Measurements from ENCODE around the gene BMP2K.

BMP2K gene

DNA sequence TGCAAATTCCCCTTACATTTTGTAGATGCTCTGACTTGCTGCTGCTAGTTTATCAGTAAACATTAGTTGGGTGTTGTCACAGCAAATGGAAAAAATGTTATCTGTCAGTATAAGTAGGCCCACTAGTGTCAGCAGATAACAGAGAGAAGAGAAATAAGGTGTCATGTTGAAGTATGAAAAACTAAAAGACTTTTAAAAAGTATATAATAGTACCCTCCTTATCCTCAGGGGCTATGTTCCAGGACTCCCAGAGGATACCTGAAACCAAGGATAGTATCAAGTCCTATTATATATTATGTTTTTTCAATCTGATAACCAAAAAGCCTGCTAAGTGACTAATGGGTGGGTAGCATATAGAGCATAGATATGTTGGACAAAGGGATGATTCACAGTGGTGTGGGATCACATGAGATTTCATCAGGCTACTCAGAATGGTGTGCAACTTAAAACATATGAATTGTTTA, 11.6 kb upstream of the BMP2K start:
- no peak overlapping the region for H3K27ac ChIP-seq
- TF ChIP-seq, protein P1, sequence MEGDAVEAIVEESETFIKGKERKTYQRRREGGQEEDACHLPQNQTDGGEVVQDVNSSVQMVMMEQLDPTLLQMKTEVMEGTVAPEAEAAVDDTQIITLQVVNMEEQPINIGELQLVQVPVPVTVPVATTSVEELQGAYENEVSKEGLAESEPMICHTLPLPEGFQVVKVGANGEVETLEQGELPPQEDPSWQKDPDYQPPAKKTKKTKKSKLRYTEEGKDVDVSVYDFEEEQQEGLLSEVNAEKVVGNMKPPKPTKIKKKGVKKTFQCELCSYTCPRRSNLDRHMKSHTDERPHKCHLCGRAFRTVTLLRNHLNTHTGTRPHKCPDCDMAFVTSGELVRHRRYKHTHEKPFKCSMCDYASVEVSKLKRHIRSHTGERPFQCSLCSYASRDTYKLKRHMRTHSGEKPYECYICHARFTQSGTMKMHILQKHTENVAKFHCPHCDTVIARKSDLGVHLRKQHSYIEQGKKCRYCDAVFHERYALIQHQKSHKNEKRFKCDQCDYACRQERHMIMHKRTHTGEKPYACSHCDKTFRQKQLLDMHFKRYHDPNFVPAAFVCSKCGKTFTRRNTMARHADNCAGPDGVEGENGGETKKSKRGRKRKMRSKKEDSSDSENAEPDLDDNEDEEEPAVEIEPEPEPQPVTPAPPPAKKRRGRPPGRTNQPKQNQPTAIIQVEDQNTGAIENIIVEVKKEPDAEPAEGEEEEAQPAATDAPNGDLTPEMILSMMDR (conservative IDR thresholded peaks at IDR 0.05): no peak

DNA sequence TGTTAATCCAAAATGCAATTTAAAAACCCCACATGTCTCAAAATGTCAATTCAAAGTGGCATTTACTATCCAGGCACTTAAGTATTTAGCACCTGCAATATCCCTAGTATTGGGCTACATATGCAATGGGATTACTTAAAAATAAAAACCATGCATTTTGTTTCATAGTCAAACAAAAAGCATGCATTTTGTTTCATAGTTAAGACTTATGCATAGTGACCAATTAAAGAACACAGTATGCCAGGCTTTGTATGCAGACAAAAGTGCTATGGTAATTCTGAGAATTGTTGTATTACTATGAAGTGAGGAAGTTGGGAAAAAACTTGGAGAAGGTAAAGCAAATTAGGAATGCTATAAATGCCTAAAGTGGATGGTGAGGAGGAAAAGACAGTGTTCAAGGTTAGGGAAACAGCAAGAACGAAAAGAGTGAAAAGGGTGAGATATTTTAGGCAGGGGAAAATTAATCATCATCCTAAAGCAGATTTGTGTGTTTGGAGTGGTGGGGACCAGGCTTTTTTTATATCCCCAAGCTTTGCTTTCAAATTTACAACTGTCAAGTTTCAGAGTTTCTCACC, 10.6 kb upstream of the BMP2K start:
- H3K27ac ChIP-seq: no peak overlapping the region
- TF ChIP-seq, protein P1 (conservative IDR thresholded peaks at IDR 0.05): no peak

DNA sequence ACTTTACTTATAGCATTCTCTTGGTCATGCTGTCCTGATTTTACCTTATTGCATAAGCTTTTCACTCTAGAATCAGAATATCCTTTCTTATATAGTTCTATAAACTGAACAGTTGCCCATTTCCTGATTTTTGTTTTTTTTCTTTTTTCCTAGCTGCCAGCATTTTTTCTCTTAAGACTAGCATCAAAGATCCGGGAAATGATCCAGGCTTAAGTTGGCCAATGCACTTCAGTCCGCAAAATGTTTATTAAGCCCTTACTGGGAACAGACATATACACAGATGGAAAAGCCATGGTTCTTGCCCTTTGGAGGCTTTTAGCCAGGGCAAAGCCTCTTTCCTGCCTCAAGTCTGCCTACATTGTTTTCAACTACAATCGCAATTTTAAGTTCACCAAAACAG, 10.1 kb upstream of the BMP2K start:
- H3K27ac ChIP-seq: no peak overlapping the region
- TF ChIP-seq, protein P1 (conservative IDR thresholded peaks at IDR 0.05): no peak

DNA sequence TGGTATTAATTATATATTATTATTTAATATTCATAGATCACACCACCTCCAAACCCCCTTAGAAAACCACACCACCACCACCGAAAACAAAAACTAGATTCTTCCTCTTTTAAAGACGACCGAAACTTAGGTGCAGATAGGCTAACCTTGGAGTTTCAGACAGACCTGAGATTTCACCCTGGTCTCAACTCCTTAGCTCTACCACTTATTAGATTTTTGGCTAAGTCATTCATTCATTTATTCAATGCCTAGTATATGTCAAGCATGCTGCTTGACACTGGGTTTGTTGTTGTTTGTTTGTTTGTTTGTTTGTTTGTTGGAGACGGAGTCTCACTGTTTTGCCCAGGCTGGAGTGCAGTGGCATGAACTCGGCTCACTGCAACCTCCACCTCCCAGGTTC, 9.5 kb upstream of the BMP2K start:
- H3K27ac ChIP-seq: no peak overlapping the region
- TF ChIP-seq, protein P1 (conservative IDR thresholded peaks at IDR 0.05): no peak

DNA sequence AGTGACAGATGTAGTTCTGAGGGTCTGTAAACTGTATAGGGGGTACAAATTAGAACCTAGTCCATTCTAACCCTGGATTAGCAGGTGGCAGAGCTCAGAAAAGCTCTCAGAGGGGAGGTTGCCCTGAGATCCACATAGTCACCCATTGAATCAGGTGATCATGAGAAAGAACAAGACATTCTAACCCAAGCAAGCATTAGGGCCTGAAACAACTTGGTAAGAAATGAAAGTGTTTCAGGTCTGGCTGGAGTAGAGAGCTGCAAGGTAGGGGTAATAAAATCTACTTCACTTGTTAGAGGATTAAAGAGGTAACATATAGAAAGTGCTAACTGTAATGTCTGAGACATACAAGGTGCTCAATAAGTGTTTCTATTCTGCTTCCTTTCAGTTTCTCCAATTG, 8.8 kb upstream of the BMP2K start:
- H3K27ac ChIP-seq: no peak overlapping the region

DNA sequence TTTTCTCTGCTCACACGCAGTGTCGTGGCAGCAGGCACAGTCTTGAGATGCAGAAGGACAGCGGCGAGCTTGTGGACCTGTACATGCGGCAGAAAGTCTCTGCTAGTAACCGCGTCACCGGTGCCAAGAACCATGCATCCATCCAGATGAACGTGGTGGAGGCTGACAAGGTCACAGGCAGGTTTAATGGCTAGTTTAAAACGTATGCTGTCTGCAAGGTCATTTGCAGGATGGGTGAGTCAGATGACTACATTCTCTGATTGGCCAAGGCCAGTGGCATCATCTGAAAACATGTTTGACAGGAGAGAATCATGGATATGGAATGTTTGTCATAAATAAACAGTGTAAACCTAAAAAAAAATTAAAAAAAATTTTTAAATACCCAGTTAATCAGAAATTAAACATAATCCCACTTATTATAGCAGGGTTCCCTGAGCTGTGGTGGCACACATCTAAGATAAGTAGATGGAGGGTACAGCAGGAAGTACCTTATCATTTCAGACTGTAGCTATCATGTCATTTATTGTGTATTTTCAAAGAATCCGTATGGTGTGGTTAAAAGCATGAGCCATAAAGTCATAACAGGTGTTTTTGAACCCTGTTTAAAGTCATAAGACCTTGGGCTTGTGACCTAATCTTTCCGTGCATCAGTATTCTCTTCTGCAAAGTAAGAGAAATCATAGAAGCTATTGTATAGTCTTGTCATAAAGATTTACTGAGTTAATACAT, 7.5 kb upstream of the BMP2K start:
- TF ChIP-seq, protein P1 (conservative IDR thresholded peaks at IDR 0.05): no peak
- no peak overlapping the region for H3K27ac ChIP-seq

More for the DNA sequence above, 8.8 kb upstream of the BMP2K start:
- TF ChIP-seq, protein P1 (conservative IDR thresholded peaks at IDR 0.05): no peak

DNA sequence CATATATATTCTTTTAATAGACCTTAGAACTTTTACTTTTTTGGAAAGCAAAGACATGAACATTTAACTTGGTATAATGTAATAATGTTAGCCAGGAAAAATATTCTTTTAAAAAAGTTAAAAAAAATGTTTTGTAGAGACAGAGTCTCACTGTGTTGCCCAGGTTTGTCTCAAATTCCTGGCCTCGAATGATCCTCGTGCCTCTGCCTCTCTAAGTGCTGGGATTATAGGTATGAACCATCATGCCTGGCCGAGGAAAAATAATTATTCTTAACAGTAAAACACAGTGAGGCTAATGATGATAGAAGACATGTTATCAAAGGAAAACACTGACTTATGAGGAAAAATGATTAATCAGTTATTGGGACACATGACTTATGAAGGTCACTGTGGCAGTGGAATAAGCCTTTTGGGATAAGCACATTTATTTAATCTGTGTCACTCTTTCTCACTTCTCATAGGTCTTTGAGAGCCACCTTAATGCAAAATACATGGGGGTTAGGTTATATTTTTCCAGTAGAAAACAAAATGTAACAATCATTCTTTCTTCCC, 6.0 kb upstream of the BMP2K start:
- TF ChIP-seq, protein P1 (conservative IDR thresholded peaks at IDR 0.05): no peak
- H3K27ac ChIP-seq: no peak overlapping the region

Data from VCaP (cell line).